Gastrocnemius medialis (tissue), 4 donors: ENCODE measurements around the gene SCAP. TPM values are rescaled to one million over a fixed set of nuclear protein-coding genes. Genes with fewer than 3 reads are reported as not detected.

Experiments
- ATAC-seq, 2 donors: fragments of 150-250 bp; one replicate each; pipeline ENCODE4 v1.9.1; 2016
- DNase-seq, 2 donors: peaks; one replicate each; pipeline ENCODE4 v3.0.0-alpha.2; 2019
- H3K27ac ChIP-seq, 4 donors: fragments of 200-600 bp; sonication (generic); 1 replicate in 1 of 4; 2 replicates in 3 of 4; pipeline ENCODE4 v1.5.1; 2016 to 2018; ENCODE audit warnings: mild to moderate bottlenecking in 2 of 4, moderate library complexity in 1 of 4
- H3K27me3 ChIP-seq, 3 donors: fragments of 200-600 bp; sonication (generic) in 2 of 3; 1 replicate in 1 of 3; 2 replicates in 2 of 3; pipeline versions ENCODE4 v1.5.1 to v1.6.0; 2016 to 2019; ENCODE audit warnings: mild to moderate bottlenecking in 1 of 3, moderate library complexity in 1 of 3
- H3K36me3 ChIP-seq, 2 donors: fragments of 200-600 bp; sonication (generic) in 1 of 2; one replicate each; pipeline ENCODE4 v1.5.1; 2017 to 2018
- H3K4me1 ChIP-seq, 2 donors: fragments of 200-600 bp; sonication (generic) in 1 of 2; one replicate each; pipeline ENCODE4 v1.5.1; 2016 to 2017; ENCODE audit warnings: mild to moderate bottlenecking in 2 of 2
- H3K4me3 ChIP-seq, 4 donors: fragments of 200-600 bp; sonication (generic) in 3 of 4; 1 replicate in 1 of 4; 2 replicates in 3 of 4; pipeline ENCODE4 v1.5.1; 2016 to 2019; ENCODE audit warnings: mild to moderate bottlenecking in 2 of 4
- H3K9me3 ChIP-seq, 3 donors: fragments of 200-600 bp; sonication (generic) in 2 of 3; 1 replicate in 1 of 3; 2 replicates in 2 of 3; pipeline ENCODE4 v1.5.1; 2016 to 2019
- CTCF ChIP-seq, 5 experiments: fragments of 450-650 bp in 3 of 5; fragments of 200-600 bp in 2 of 5; sonication (generic) in 2 of 5; IDR thresholded peaks in 4 of 5; conservative IDR thresholded peaks in 1 of 5; 1 replicate in 4 of 5; 2 replicates in 1 of 5; pipeline ENCODE4 v1.5.1; 2016 to 2019; ENCODE audit warnings: antibody characterized with exemption in 5 of 5, mild to moderate bottlenecking in 3 of 5, moderate library complexity in 3 of 5
- POLR2A ChIP-seq, 2 donors: fragments of 450-650 bp; IDR thresholded peaks; one replicate each; pipeline ENCODE4 v1.6.1; 2017; ENCODE audit warnings: antibody characterized with exemption in 2 of 2, mild to moderate bottlenecking in 2 of 2, moderate library complexity in 2 of 2
- in situ Hi-C, 4 donors: fragments of 200-750 bp; cut with MboI; loops; one replicate each; pipeline versions ENCODE4 v1.15.0 to v1.8.0; 2017; ENCODE audit warnings: low sequenced_read_pairs in 4 of 4
- intact Hi-C: fragments of 100-400 bp; cut with DNase I; formaldehyde crosslinking; loops from one replicate; pipeline ENCODE4 v1.15.1; 2023; ENCODE audit warnings: low total_unique reads
- total RNA-seq, 4 donors: library from RNA; depleted of rRNA; stranded (reverse); fragments of >200 nt; gene quantifications; one replicate each; pipeline versions ENCODE4 v1.1.0 to v1.2.3, GENCODE V29; 2016

SCAP gene
- total RNA-seq, 4 donors from 2014 or later, result 38.2 to 48.1 (median 42.8) TPM

GRCh38 chr3:47432673-47433072, 43.1 kb downstream of the SCAP start:
- intact Hi-C loops (no loop called here), in situ Hi-C loops (no loop called here)
- H3K27me3 ChIP-seq, result no peaks in the 10 kb centered on the region
- no peak overlapping the region for H3K27ac ChIP-seq
- DNase-seq (no peak), ATAC-seq (no peak)
- no peaks in the 10 kb centered on the region for H3K9me3 ChIP-seq
- TF ChIP-seq POLR2A (IDR thresholded peaks at IDR 0.05) (no peak), CTCF (IDR thresholded peaks at IDR 0.05 in 4 of 5, conservative IDR thresholded peaks at IDR 0.05 in 1 of 5) (no peak)
- H3K4me1 ChIP-seq, result no peaks in the 10 kb centered on the region
- peaks cover 0 to 38% of the 10 kb centered on the region in 2 donors for H3K36me3 ChIP-seq
- no peak overlapping the region for H3K4me3 ChIP-seq

GRCh38 chr3:47431225-47431624, 44.5 kb downstream of the SCAP start:
- no peak overlapping the region for H3K4me3 ChIP-seq
- H3K4me1 ChIP-seq, result no peaks in the 10 kb centered on the region
- intact Hi-C loops (no loop called here), in situ Hi-C loops (no loop called here)
- no peak for ATAC-seq
- no peaks in the 10 kb centered on the region for H3K27me3 ChIP-seq
- TF ChIP-seq CTCF (IDR thresholded peaks at IDR 0.05 in 4 of 5, conservative IDR thresholded peaks at IDR 0.05 in 1 of 5) (no peak), POLR2A (IDR thresholded peaks at IDR 0.05) (no peak)
- no peaks in the 10 kb centered on the region for H3K9me3 ChIP-seq
- DNase-seq, result no peak
- H3K36me3 ChIP-seq, result peaks cover 0 to 49% of the 10 kb centered on the region in 2 donors
- no peak overlapping the region for H3K27ac ChIP-seq

- H3K9me3 ChIP-seq, result no peaks in the 10 kb centered on the region
- H3K4me1 ChIP-seq, result no peaks in the 10 kb centered on the region
- H3K27me3 ChIP-seq, result no peaks in the 10 kb centered on the region
- no peak overlapping the region for H3K27ac ChIP-seq
- no peak overlapping the region for H3K4me3 ChIP-seq
- DNase-seq, result no peak
- intact Hi-C loops, result no loop called here
- TF ChIP-seq CTCF (IDR thresholded peaks at IDR 0.05 in 4 of 5, conservative IDR thresholded peaks at IDR 0.05 in 1 of 5), result no peak
- TF ChIP-seq POLR2A (IDR thresholded peaks at IDR 0.05), result no peak
- in situ Hi-C loops, result no loop called here
- peaks cover 0 to 55% of the 10 kb centered on the region in 2 donors for H3K36me3 ChIP-seq
- ATAC-seq, result no peak
Observed at GRCh38 chr3:47430606-47431005, 45.1 kb downstream of the SCAP start.

- H3K27ac ChIP-seq, result no peak overlapping the region
- no peak overlapping the region for H3K4me3 ChIP-seq
- no peaks in the 10 kb centered on the region for H3K9me3 ChIP-seq
- ATAC-seq (no peak), DNase-seq (no peak)
- H3K27me3 ChIP-seq, result no peaks in the 10 kb centered on the region
- intact Hi-C loops (no loop called here), in situ Hi-C loops (loop anchor here in 1 of 4 donors (10.0 kb wide), 1 partner anchor 45 kb away; the partner anchor contains the start of gene SCAP)
- no peaks in the 10 kb centered on the region for H3K4me1 ChIP-seq
- TF ChIP-seq CTCF (IDR thresholded peaks at IDR 0.05 in 4 of 5, conservative IDR thresholded peaks at IDR 0.05 in 1 of 5), result no peak
- H3K36me3 ChIP-seq, result peaks cover 0 to 60% of the 10 kb centered on the region in 2 donors
Observed at GRCh38 chr3:47429476-47430270, 46.1 kb downstream of the SCAP start.
